ENCODE measurements around the gene CD209.

Gene CD209

GRCh38 chr19:7703332-7703731 lies 44.0 kb downstream of the CD209 start:
- no peak for DNase-seq

- DNase-seq = no peak
These were observed 45.5 kb downstream of the CD209 start, which contains the start of gene FCER2 for GRCh38 chr19:7701654-7702457. TSS of gene FCER2 (minus strand) at chr19:7702131. CDS start at chr19:7699760, 2,371 bp downstream.

GRCh38 chr19:7701049-7701653 lies 46.2 kb downstream of the CD209 start:
- no peak for DNase-seq

GRCh38 chr19:7699417-7700401 lies 47.6 kb downstream of the CD209 start:
- DNase-seq = no peak

GRCh38 chr19:7699003-7699402 lies 48.3 kb downstream of the CD209 start:
- DNase-seq = no peak

GRCh38 chr19:7698583-7698982 lies 48.8 kb downstream of the CD209 start:
- no peak for DNase-seq

GRCh38 chr19:7697721-7698287 lies 49.5 kb downstream of the CD209 start:
- no peak for DNase-seq

GRCh38 chr19:7694499-7694898 lies 52.8 kb downstream of the CD209 start:
- DNase-seq = no peak

- no peak for DNase-seq
These were observed 54.8 kb downstream of the CD209 start for GRCh38 chr19:7692417-7693088.

- no peak for DNase-seq
These were observed 55.8 kb downstream of the CD209 start for GRCh38 chr19:7691497-7691896.

GRCh38 chr19:7690779-7691258 lies 56.5 kb downstream of the CD209 start:
- no peak for DNase-seq
